IPS-NIHi7 (cell line): ENCODE results near the gene MACROD2.

Experiments used
- DNase-seq: peaks from one replicate; pipeline ENCODE4 v3.0.0; 2012; ENCODE audit warnings: mixed read lengths; ENCODE audit errors: extremely low spot score

Gene MACROD2

DNA sequence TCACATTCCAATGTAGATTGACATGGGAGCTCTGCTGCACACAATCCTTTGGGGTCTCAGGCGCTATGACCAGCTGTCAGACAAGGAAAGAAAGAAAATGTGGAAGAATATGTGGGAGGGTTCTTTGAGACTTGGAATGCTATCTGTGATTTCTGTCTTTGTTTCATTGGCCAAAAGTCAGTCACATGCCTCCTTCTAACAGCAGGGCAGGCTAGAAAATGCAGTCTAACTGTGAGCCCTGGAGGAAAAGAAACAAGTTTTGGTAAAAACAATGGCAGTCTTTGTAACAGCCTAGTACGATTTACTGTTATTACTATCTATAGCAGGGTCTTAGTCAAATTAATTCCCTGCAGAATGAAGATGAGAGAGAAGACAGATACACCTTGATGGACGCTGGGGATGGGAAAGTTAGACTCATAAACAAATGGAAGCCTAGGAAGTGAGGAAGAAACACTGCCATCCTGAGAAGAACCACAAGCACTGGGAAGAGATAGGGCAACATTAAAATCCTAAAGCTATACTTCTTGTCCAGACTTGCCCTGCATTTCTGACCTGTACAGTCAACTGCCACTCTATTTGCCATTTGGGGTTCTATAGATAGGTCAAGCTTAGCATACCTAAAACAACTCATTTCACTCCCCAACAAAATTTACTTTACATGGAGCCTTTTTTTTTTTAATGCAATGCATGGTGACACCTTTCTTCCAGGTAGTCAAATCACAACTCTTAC lies 1744.9 kb downstream of the MACROD2 start:
- no peak for DNase-seq

DNA sequence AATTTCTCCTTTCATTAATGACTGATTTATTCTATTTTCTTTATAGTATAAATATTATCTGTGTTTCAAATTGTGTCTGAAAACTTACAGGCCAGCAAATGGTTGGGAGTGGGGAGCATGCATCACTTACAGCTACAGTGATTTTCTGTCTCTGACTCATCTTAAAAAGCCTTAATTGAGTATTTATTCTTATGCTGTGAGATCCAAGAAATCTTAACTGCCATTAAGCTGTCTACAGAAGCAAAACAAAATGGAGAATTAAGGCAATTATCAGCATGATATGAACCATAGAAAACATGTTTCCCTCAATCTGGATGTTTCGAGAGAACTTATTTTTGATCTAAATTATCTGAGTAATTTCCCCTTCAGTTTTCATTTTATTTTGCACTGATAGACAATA lies 1746.8 kb downstream of the MACROD2 start:
- no peak for DNase-seq

DNA sequence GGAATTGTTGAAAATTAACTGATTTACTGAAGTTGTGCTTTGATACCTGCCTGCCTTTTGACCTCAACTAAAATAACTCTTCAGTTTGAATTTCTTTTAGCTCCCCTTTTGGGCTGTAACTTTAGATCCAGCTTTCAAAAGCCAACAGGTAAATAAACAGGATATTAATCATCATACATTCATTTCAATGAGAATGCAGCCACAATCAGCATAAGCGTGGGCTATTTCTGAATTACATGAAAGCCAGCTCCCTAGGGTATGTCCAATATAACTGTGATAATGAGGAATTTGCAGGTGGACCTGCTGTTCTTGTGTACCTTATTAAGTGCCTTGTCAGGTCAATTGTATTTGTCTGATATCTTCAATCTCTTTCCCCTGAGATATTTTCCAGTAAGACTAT lies 1747.3 kb downstream of the MACROD2 start:
- DNase-seq, result no peak

DNA sequence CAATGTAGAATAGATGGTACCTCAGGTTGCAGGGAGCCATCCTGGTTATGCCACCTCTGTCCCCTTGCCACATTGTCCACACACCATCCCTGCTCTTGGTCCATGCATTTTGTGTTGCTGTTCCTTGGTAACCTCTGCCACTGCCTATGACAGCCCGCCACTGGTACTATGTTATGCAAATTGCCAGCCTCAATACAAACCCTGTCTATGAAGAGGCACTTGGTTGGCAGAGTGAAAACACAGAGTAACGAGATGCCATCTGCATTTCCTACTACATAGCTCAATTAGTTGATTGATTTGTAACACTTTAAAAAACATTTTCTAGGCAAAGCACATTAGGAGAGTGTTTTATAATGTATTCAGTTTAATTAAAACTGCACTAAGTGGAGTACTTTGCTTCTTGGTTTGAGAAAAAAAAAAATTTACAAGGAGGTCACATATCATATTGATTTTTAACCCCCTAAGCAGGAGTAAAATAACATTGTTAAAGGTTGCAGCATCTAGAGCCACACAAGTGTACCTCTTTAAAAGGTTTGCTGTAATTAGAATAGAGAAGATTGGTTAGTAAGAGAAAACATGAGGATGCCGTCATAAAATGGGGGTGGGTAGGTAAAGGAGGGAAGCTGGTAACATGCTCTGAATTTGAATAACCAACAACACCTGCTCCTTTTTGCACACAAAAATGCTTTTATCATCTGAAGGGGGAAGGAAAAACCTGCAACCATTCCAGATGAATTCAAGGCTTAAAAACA lies 1760.9 kb downstream of the MACROD2 start:
- DNase-seq, result no peak

DNA sequence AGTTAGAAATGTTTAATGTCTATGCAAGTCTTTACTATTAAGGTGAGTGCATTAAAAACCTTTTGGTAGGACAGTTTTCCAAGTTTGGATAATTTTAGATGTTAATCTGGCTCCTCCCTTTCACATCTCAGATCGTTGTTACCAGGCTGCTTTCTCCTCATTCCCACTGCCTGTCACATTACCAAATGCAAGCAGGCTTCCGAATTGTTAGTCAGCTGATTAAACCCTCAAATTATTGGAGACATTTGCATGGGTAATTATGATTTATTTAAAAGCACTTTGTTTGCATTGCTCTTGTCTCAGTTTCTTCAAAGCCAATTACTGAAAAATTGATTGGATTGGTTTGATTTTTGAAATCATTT lies 1761.4 kb downstream of the MACROD2 start:
- DNase-seq, result no peak

DNA sequence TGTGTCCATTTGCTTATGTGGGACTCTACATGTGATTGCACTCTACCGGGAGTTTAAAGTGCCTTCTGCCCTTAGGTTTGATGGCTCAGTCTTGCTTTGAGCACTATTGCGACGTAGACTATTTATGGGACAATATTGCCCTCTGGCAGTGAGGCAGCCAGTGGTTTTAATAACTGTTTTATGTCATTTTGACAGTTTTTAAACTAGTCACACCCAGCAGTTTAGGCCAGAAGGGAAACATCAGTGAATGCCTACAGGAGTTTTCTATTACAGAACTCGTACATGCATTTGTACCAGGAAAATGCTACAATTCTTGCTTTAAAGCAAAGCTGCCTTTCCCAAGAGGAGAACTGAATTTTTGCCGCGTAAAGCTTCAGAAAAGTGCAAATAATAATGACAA lies 1764.3 kb downstream of the MACROD2 start:
- DNase-seq, result no peak

DNA sequence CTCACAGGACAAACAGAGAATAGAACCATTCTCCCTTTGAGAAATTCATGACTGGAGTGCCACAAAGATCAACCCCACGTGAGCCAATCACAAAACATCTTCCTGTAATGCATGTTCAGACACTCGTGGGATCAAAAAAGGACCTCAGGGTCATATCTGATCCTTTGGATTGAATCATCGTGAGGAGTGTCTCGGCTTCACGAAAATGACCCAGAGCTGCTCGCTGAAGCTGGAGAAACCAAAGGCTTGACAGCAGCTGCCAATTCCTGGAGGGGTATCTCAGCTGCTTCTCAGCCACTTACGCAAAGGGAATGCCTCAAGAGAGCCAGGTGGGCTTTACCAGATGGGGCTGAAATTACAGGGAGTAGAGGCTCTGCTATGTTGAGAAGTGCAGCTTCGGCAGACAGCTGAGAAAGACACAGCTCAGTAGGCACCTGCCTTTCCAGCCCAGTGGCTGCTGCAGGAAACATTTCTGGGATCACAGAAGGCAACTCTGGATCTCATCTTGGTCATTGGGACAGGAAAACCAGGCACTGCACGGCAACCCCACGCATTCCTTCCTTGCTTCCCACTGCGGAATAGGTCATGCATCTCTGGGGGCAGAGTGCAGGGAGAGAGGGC lies 1764.8 kb downstream of the MACROD2 start:
- no peak for DNase-seq

DNA sequence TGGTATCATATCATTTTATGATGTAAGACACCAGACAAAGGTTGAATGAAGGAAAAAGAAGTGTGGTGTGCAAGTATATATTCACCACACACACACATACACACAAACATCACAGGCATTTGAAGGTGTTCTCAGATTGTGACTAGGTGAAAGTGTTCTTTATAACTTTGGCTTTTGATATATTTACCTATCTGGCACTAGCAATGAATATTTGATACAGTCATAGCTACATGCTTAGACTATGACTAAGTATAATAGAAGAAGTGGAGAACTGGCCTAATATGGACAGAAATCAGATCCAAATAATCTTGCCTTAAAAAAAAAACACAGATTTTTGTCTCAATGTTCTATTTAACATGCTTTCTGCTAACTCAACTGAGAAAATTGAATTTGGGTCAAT lies 1768.0 kb downstream of the MACROD2 start:
- no peak for DNase-seq

DNA sequence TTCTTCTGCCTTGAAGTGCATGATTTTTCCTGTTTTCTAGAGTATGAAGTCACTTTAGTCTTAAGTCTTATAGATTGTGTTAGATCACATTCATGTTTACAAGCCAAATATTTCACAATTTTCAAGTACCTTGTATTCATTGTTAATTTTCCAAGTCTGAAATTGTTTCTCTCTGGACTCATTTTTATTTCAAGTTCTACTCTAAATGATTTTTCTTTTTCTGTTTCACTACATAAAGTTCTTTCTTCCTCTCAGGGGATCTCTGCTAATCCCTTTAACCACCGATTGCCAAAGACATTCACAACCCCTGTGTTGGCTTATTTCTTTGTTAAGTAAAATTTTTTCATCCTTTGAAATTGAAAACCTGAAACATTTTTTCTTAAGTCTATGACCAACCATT lies 1772.3 kb downstream of the MACROD2 start:
- DNase-seq, result no peak

DNA sequence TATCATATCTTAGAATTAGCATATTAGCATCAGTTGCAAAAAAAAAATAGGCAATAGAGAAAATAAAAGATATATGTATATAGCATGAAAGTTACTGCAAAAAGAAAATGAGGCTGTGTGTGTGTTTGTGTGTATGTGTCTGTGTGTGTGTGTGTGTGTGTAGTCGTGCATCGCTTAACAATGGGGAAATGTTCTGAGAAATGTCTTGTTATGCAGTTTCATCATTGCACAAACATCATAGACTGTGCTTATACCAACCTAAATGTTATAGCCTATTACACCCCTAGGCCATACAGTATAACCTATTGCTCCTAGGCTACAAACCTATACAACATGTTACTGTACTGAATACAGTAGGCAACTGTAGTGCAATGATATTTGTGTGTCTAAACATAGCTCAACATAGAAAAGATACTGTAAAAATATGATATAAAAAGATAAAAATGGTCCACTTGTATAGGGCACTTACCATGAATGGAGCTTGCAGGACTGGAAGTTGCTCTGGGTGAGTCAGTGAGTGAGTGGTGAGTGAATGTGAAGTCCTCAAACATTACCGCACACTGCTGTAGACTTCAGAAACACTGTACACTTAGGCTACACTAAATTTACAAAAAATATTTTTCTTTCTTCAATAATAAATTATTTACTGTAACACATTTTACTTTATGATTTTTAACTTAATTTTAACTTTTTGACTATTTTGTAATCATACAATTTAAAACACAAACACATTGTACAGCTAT lies 1772.9 kb downstream of the MACROD2 start:
- no peak for DNase-seq

DNA sequence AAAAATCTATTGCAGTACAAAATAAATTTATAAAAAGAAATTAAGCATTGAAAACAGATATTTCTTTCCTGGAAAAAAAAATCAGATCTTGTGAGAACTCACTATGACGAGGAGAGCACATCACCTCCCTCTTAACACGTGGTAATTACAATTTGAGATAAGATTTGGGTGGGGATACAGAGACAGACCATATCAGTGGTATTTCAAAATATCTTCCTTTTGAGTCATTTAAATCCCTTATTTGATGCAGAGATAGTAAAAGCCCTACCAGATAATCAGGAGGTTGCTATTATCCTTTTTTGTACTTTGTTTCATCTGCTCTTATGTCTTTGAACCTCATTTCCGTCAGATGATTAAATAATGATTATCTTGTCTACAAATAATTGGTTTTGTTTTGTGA lies 1777.5 kb downstream of the MACROD2 start:
- DNase-seq, result no peak

DNA sequence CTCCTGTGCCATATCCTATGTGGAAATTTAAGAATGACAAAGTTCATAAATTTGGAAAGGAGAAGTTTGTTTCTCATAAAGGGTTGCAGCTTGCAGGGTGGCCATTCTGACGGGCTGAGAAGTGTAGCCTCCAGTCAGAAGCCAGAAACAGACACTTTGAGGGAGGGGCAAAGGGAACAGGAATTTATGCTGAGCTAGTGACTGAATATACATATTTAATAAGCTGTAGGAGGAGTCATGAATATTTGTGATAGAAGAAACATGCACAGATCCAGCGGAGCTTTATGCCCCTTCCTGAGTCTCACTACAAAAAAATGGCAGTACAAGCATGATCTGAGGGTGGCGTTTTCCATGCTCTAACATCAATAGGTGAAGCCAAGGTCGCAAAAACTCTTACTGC lies 1779.6 kb downstream of the MACROD2 start:
- DNase-seq, result no peak

DNA sequence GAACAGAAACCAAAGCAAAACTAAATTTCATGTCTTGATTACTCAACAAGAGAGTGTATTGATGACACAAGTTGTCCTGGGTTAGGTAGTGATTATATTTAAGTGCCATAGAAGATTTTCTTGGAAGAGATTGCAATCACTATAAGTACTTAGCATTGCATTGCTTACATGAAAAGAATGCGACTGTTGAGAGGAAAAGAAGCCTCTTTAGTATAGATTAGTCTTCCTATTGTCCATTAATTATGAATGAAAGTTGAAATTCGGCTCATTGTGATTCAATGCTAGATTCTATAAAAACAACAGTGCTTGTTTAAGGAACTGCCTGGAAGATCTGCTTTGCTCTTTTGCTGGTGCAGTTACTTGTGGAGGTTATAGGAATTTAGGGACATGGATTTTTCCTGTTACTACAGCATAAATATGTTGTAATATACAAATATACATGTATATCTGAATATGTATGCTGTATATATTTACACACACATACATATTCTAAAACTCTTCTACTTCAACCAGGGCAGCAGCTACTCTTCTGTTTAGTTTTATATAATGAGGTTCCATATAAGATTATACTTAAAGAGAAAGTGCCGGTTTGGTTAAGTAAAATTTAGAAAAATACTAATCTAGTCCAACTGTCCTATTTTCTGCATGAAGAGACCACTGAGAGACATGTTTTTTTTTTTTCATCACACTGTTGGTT lies 1781.6 kb downstream of the MACROD2 start:
- DNase-seq, result no peak

DNA sequence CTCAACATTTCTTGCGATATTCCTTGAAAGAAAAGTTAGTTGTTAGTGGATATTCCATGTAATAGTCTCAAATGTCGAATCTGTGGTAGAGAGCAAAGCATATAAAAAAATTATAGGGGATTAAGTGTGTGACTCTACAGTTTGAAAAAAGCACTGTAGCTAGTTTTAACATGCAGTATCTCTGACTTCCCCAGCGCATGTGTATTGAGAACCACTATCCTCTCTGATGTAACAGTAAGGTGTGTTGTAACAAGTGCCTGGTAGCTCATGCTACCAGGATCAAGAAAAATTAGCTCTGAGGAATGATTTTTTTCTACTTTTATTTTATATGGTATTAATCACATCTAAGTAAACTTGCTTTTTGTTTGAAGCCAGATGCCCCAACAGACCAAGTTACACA lies 1788.7 kb downstream of the MACROD2 start:
- no peak for DNase-seq

DNA sequence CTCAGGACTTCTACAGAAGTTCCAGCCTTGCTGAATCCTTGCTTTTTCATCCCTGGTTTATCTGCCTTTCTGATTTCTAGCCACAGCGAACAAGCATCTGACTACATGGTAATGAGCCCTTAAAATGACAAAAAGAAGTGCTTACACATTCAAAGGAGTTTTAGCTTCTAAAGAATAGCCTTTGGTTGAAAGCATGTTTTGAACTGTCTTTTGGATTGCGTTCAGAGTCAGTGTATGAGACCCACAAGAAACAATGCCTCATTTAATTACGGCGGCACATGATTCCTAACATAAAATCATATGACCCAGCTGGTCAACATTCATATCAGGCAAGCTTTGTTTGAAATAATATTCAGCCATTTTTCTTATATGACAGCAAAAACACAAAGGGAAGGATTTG lies 1793.8 kb downstream of the MACROD2 start:
- no peak for DNase-seq

DNA sequence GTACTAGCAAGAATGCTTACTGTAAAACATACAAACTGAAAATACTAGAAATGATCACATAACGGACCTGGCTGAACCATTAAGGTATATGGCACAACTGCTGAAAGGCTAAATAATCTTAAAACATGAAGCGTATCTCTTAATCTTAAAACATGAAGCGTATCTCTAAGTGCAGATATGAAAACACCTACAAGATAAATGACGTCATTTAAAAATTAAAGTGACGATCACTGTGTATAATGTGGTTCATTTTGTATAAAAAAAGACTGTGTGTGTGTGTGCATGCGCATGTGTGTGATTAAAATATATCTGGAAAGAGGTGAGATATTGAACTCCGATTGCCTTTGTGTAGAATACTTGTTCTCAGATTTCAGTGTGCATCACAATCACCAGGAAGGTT lies 1797.5 kb downstream of the MACROD2 start:
- no peak for DNase-seq

DNA sequence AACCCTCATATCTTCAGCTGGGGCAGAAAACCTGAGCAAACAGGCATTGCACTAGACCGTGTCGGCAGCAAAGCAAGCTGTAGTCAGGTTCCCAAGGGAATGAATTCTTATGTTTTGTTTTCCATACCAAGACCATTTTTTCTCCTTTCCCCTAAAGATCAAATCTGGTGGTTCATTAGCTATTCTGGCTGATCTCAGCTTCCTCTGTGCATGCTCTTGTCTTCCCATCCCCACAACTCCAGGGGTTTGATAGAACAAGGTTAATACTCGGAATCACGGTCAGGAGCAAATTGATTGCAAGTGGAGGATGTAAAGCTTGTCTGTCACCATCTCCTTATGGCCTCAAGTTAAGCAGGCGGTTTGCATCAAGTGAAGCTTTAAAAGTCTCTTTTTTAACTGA lies 1799.1 kb downstream of the MACROD2 start:
- no peak for DNase-seq

DNA sequence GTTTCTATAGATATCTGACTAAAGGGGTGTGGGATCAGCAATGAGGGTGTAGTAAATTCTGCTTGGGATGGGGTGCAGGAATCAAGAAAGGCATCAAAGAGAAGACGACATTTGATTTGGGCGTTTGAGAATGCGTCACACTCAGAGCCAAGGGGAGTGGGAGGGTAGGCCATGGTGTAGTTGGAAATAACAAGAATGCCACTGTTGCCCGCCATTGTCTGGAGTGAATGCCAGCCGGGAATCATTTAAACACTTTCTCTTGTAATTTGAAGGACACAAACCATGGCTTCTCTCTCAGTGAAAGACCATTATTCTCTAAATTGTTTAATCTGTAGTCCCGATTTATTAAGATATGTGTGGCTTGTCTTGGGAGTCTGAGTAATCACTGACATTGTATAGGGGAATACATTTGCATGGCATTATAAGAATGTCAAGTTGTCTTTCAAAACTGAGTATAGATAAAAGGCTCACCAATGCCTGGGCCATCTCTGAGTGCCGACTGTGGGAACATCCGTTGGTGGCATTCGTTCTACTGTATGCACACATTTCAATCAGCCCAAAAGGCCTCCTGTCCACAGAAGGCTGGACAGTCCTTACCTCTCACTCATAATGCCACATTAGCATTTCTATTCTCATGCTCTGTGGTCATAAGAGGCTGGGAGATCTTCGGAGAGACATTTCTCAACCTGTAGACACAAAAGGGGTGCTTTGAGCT lies 1800.1 kb downstream of the MACROD2 start:
- no peak for DNase-seq

DNA sequence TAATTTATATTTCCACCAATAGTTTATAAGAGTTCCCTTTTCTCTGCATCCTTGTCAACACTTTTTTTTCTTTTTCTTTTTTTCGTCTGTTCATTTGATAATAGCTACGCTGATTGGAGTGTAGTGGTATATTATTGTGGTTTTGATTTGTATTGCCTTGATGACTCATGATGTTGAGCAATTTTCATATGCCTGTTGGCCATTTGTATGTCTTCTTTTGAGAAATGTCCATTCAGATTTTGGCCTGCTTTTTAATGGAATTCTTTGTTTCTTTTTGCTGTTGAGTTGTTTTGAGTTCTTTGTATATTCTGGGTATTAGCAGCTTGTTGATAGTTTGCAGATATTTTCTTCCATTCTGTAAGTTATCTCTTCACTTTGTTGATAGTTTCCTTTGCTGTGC lies 1804.6 kb downstream of the MACROD2 start:
- DNase-seq, result no peak

DNA sequence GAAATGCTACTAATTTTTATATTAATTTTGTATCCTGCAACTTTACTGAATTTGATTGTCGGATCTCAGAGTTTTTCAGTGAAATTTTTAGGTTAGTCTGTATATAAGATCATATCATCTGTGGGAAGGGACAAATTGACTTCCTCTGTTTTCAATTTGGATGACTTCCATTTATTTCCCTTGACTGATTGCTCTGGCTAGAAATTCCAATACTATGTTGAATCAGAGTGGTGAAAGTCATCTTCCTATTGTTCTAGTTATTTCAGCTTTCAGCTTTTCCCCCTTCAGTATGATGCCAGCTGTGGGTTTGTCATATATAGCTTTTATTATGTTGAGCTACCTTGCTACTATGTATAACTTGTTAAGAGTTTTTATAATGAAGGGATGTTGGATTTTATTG lies 1806.7 kb downstream of the MACROD2 start:
- no peak for DNase-seq

DNA sequence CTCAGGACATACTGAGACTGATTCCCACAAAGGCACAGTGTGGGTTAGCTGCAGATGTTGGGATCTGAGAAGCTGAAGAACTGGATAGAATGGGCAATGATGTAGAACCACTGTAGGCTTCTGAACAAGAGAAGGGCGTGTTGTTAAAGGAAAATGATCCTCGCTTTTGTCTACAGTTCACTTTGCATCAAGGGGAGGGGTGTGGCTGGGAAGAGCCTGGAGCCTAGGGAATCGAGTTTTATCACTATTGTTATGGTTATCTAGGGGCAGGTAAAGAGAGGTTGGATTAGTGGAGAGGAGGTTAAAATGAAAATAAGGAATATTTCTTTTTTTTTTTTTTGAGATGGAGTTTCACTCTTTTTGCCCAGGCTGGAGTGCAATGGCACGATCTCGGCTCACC lies 1809.8 kb downstream of the MACROD2 start:
- no peak for DNase-seq
